ENCODE measurements around the gene LRMDA.
"Not testable (repeated sequence)": the region's sequence is repeated elsewhere in the genome, so short reads cannot be mapped to it uniquely, and the experiment has no call there.

LRMDA gene

GRCh38 chr10:75746356-75746755 lies 314.9 kb downstream of the LRMDA start:
- DNase-seq (ENCODE audit: low read depth): no peak
- no peak for TF ChIP-seq CTCF (IDR thresholded peaks at IDR 0.05; ENCODE audit: low read depth, low read length, missing control alignments)
- no peak overlapping the region for H3K4me3 ChIP-seq (ENCODE audit: low read depth, low read length)
- in situ Hi-C loops (cut with HindIII; ENCODE audit: low sequenced_read_pairs): no loop called here

DNA sequence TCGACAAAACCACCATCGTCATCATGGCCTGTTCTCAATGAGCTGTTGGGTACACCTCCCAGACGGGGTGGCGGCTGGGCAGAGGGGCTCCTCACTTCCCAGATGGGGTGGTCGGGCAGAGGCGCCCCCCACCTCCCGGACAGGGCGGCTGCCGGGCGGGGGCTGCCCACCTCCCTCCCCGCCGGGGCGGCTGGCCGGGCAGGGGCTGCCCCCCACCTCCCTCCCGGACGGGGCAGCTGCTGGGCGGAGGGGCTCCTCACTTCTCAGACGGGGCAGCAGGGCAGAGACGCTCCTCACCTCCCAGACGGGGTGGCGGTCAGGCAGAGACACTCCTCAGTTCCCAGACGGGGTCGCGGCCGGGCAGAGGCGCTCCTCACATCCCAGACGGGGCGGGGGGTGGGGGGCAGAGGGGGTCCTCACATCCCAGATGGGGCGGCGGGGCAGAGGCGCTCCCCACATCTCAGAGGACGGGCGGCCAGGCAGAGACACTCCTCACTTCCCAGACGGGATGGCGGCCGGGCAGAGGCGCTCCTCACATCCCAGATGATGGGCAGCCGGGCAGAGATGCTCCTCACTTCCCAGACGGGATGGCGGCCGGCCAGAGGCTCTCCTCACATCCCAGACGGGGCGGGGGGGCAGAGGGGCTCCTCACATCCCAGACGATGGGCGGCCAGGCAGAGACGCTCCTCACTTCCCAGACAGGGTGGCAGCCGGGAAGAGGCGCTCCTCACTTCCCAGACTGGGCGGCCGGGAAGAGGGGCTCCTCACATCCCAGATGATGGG lies 318.9 kb downstream of the LRMDA start:
- in situ Hi-C loops (cut with HindIII; ENCODE audit: low sequenced_read_pairs): loop anchor here (5.0 kb wide), 1 partner anchor 98 kb away; no protein-coding TSS in a partner anchor
- not testable (repeated sequence) for H3K4me3 ChIP-seq (ENCODE audit: low read depth, low read length); DNase-seq (ENCODE audit: low read depth)

- no peak overlapping the region for H3K4me3 ChIP-seq (ENCODE audit: low read depth, low read length)
- no peak for DNase-seq (ENCODE audit: low read depth)
- in situ Hi-C loops (cut with HindIII; ENCODE audit: low sequenced_read_pairs): loop anchor here (5.0 kb wide), 1 partner anchor 99 kb away; no protein-coding TSS in a partner anchor
- TF ChIP-seq CTCF (IDR thresholded peaks at IDR 0.05; ENCODE audit: low read depth, low read length, missing control alignments): no peak
These were observed 319.8 kb downstream of the LRMDA start for GRCh38 chr10:75751232-75751631.

- no peak for DNase-seq (ENCODE audit: low read depth)
- in situ Hi-C loops (cut with HindIII; ENCODE audit: low sequenced_read_pairs): loop anchor here (5.0 kb wide), 1 partner anchor 101 kb away; no protein-coding TSS in a partner anchor
- H3K4me3 ChIP-seq (ENCODE audit: low read depth, low read length): no peak overlapping the region
- TF ChIP-seq CTCF (IDR thresholded peaks at IDR 0.05; ENCODE audit: low read depth, low read length, missing control alignments): no peak
These were observed 322.2 kb downstream of the LRMDA start for GRCh38 chr10:75753621-75754020.

GRCh38 chr10:75754096-75754831 lies 322.8 kb downstream of the LRMDA start:
- in situ Hi-C loops (cut with HindIII; ENCODE audit: low sequenced_read_pairs): loop anchor here (5.0 kb wide), 1 partner anchor 102 kb away; no protein-coding TSS in a partner anchor
- TF ChIP-seq CTCF (IDR thresholded peaks at IDR 0.05; ENCODE audit: low read depth, low read length, missing control alignments): no peak
- H3K4me3 ChIP-seq (ENCODE audit: low read depth, low read length): no peak overlapping the region
- no peak for DNase-seq (ENCODE audit: low read depth)

GRCh38 chr10:75755528-75755927 lies 324.1 kb downstream of the LRMDA start:
- TF ChIP-seq CTCF (IDR thresholded peaks at IDR 0.05; ENCODE audit: low read depth, low read length, missing control alignments): no peak
- in situ Hi-C loops (cut with HindIII; ENCODE audit: low sequenced_read_pairs): no loop called here
- no peak for DNase-seq (ENCODE audit: low read depth)
- no peak overlapping the region for H3K4me3 ChIP-seq (ENCODE audit: low read depth, low read length)

DNA sequence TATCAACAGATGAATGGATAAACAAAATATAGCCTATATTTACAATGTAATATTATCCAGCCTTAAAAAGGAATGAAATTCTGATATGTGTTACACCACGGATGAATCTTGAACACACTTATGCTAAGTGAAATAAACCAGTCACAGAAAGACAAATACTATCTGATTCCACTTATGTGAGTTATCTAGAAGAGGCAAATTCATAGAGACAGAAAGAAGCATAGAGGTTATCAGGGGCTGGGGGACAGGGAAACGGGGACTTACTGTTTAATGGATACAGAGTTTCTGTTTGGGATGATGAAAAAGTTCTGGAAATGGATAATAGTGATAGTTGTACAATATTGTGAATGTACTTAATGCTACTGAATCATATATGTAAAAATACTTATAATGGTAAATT lies 329.9 kb downstream of the LRMDA start:
- no peak for TF ChIP-seq CTCF (IDR thresholded peaks at IDR 0.05; ENCODE audit: low read depth, low read length, missing control alignments)
- no peak overlapping the region for H3K4me3 ChIP-seq (ENCODE audit: low read depth, low read length)
- in situ Hi-C loops (cut with HindIII; ENCODE audit: low sequenced_read_pairs): no loop called here
- no peak for DNase-seq (ENCODE audit: low read depth)

Data from astrocyte of the cerebellum (primary cell).